Measurements from ENCODE around the gene GPR37L1.

- TF ChIP-seq, protein P1, sequence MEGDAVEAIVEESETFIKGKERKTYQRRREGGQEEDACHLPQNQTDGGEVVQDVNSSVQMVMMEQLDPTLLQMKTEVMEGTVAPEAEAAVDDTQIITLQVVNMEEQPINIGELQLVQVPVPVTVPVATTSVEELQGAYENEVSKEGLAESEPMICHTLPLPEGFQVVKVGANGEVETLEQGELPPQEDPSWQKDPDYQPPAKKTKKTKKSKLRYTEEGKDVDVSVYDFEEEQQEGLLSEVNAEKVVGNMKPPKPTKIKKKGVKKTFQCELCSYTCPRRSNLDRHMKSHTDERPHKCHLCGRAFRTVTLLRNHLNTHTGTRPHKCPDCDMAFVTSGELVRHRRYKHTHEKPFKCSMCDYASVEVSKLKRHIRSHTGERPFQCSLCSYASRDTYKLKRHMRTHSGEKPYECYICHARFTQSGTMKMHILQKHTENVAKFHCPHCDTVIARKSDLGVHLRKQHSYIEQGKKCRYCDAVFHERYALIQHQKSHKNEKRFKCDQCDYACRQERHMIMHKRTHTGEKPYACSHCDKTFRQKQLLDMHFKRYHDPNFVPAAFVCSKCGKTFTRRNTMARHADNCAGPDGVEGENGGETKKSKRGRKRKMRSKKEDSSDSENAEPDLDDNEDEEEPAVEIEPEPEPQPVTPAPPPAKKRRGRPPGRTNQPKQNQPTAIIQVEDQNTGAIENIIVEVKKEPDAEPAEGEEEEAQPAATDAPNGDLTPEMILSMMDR (IDR thresholded peaks at IDR 0.05), result no peak
- no peak for TF ChIP-seq POLR2A (IDR thresholded peaks at IDR 0.05)
Observed at GRCh38 chr1:202157945-202158344, 35.2 kb downstream of the GPR37L1 start.

Measured in thyroid gland (tissue), 4 donors.